HEK293 (cell line): ENCODE measurements around the gene ZFP91.

Source experiments
- CTCF ChIA-PET: fragments of 350-600 bp; formaldehyde crosslinking; extraction: SDS; loops from one replicate; lab custom pipeline; 2021; ENCODE audit warnings: antibody characterized with exemption; lab: Yijun Ruan, JAX
- POLR2A ChIA-PET: fragments of 300-600 bp; formaldehyde crosslinking; extraction: SDS; loops from one replicate; lab custom pipeline; 2020; ENCODE audit warnings: antibody characterized with exemption, inconsistent platforms; lab: Yijun Ruan, JAX
- H3K27ac ChIP-seq: fragments of 200-500 bp; sonication (Bioruptor generic); 2 replicates; pipeline ENCODE4 v1.5.1; 2014; ENCODE audit warnings: low read depth, low read length, control low read depth, inconsistent platforms; ENCODE audit errors: extremely low read depth
- H3K36me3 ChIP-seq, 2 experiments: fragments of 200-500 bp in 1 of 2; sonication (Bioruptor generic) in 1 of 2; 1 replicate in 1 of 2; 2 replicates in 1 of 2; pipeline ENCODE4 v1.5.1; 2014 to 2017; ENCODE audit warnings: inconsistent platforms in 2 of 2, low read length in 2 of 2; ENCODE audit not compliant: control insufficient read depth in 2 of 2, insufficient read depth in 1 of 2
- H3K4me1 ChIP-seq: fragments of 200-500 bp; sonication (Bioruptor generic); 2 replicates; pipeline ENCODE4 v1.5.1; 2014; ENCODE audit warnings: mild to moderate bottlenecking, low read length, inconsistent platforms; ENCODE audit not compliant: control insufficient read depth, insufficient read depth
- H3K4me3 ChIP-seq: 2 replicates; pipeline ENCODE4 v1.5.1; 2011; ENCODE audit warnings: low read depth, mild to moderate bottlenecking, control low read depth, low read length, moderate library complexity
- H3K9me3 ChIP-seq: fragments of 200-500 bp; sonication (Bioruptor generic); 2 replicates; pipeline ENCODE4 v1.5.1; 2014; ENCODE audit warnings: low read depth, low read length, inconsistent platforms; ENCODE audit not compliant: control insufficient read depth, insufficient read depth
- FEZF1 ChIP-seq: fragments of 450-650 bp; formaldehyde crosslinking; IDR thresholded peaks from 2 replicates; pipeline ENCODE4 v1.5.1; 2016; ENCODE audit warnings: missing biosample characterization, missing genetic modification characterization
- HOXD13 ChIP-seq: sonication (generic); formaldehyde crosslinking; IDR thresholded peaks from 2 replicates; pipeline ENCODE4 v1.8.0; 2022; ENCODE audit warnings: missing genetic modification reagents, borderline replicate concordance
- KLF8 ChIP-seq: fragments of 450-650 bp; formaldehyde crosslinking; IDR thresholded peaks from 2 replicates; pipeline ENCODE4 v1.5.1; 2016; ENCODE audit warnings: missing biosample characterization, missing genetic modification characterization
- OVOL3 ChIP-seq: fragments of 450-650 bp; formaldehyde crosslinking; IDR thresholded peaks from 2 replicates; pipeline ENCODE4 v1.5.1; 2016; ENCODE audit warnings: missing biosample characterization, missing genetic modification characterization
- SP7 ChIP-seq: fragments of 450-650 bp; formaldehyde crosslinking; IDR thresholded peaks from 2 replicates; pipeline ENCODE4 v1.5.1; 2016; ENCODE audit warnings: missing biosample characterization, missing genetic modification characterization
- TRIM28 ChIP-seq: IDR thresholded peaks from 2 replicates; pipeline ENCODE4 v1.6.1; 2011; ENCODE audit warnings: low read length, control low read depth, borderline replicate concordance
- TSHZ1 ChIP-seq: fragments of 450-650 bp; formaldehyde crosslinking; IDR thresholded peaks from 2 replicates; pipeline ENCODE4 v1.5.1; 2016; ENCODE audit warnings: missing biosample characterization, missing genetic modification characterization, borderline replicate concordance
- YY1 ChIP-seq: fragments of 450-650 bp; formaldehyde crosslinking; IDR thresholded peaks from 2 replicates; pipeline ENCODE4 v1.5.1; 2018; ENCODE audit warnings: missing biosample characterization, missing genetic modification characterization
- ZBTB8A ChIP-seq: fragments of 450-650 bp; formaldehyde crosslinking; IDR thresholded peaks from 2 replicates; pipeline ENCODE4 v1.5.1; 2016; ENCODE audit warnings: missing biosample characterization, missing genetic modification characterization
- ZFP3 ChIP-seq: fragments of 450-650 bp; formaldehyde crosslinking; IDR thresholded peaks from 2 replicates; pipeline ENCODE4 v1.5.1; 2016; ENCODE audit warnings: low read depth, missing biosample characterization, missing genetic modification characterization
- ZFP41 ChIP-seq: fragments of 450-650 bp; formaldehyde crosslinking; IDR thresholded peaks from 2 replicates; pipeline ENCODE4 v1.5.1; 2016; ENCODE audit warnings: missing biosample characterization, missing genetic modification characterization, borderline replicate concordance
- ZNF174 ChIP-seq: fragments of 450-650 bp; formaldehyde crosslinking; IDR thresholded peaks from 2 replicates; pipeline ENCODE4 v1.5.0; 2017; ENCODE audit warnings: missing biosample characterization, mild to moderate bottlenecking, missing genetic modification characterization
- ZNF221 ChIP-seq: fragments of 450-650 bp; formaldehyde crosslinking; IDR thresholded peaks from 2 replicates; pipeline ENCODE4 v1.5.1; 2017; ENCODE audit warnings: missing biosample characterization, missing genetic modification characterization, borderline replicate concordance
- ZNF274 ChIP-seq, 2 experiments: fragments of 200-500 bp in 1 of 2; fragments of 450-650 bp in 1 of 2; sonication (Bioruptor generic) in 1 of 2; formaldehyde crosslinking in 1 of 2; IDR thresholded peaks; 2 replicates each; pipeline versions ENCODE4 v1.5.1 to v1.6.1; 2014 to 2016; ENCODE audit warnings: borderline replicate concordance in 1 of 2, inconsistent platforms in 1 of 2, low read length in 1 of 2, missing biosample characterization in 1 of 2, missing genetic modification characterization in 1 of 2
- ZNF324 ChIP-seq: fragments of 450-650 bp; formaldehyde crosslinking; IDR thresholded peaks from 2 replicates; pipeline ENCODE4 v1.5.1; 2016; ENCODE audit warnings: missing biosample characterization, missing genetic modification characterization
- ZNF354C ChIP-seq: fragments of 450-650 bp; formaldehyde crosslinking; IDR thresholded peaks from 2 replicates; pipeline ENCODE4 v1.5.1; 2016; ENCODE audit warnings: missing biosample characterization, missing genetic modification characterization, low read depth, borderline replicate concordance
- ZNF394 ChIP-seq: fragments of 450-650 bp; formaldehyde crosslinking; IDR thresholded peaks from 2 replicates; pipeline ENCODE4 v1.5.1; 2016; ENCODE audit warnings: missing biosample characterization, missing genetic modification characterization, mild to moderate bottlenecking, moderate library complexity, borderline replicate concordance
- ZNF48 ChIP-seq: fragments of 450-650 bp; formaldehyde crosslinking; IDR thresholded peaks from 2 replicates; pipeline ENCODE4 v1.5.1; 2016; ENCODE audit warnings: missing biosample characterization, missing genetic modification characterization
- ZNF510 ChIP-seq: fragments of 450-650 bp; formaldehyde crosslinking; IDR thresholded peaks from 2 replicates; pipeline ENCODE4 v1.5.1; 2018; ENCODE audit warnings: mild to moderate bottlenecking, missing genetic modification characterization, missing biosample characterization; ENCODE audit not compliant: insufficient replicate concordance
- ZNF514 ChIP-seq: fragments of 450-650 bp; formaldehyde crosslinking; IDR thresholded peaks from 2 replicates; pipeline ENCODE4 v1.5.1; 2016; ENCODE audit warnings: missing biosample characterization, missing genetic modification characterization
- ZNF544 ChIP-seq: fragments of 450-650 bp; formaldehyde crosslinking; IDR thresholded peaks from 2 replicates; pipeline ENCODE4 v1.5.0; 2017; ENCODE audit warnings: missing biosample characterization, missing genetic modification characterization
- ZNF560 ChIP-seq: fragments of 450-650 bp; formaldehyde crosslinking; IDR thresholded peaks from 2 replicates; pipeline ENCODE4 v1.5.1; 2017; ENCODE audit warnings: missing biosample characterization, missing genetic modification characterization, borderline replicate concordance
- ZNF561 ChIP-seq: fragments of 450-650 bp; IDR thresholded peaks from 2 replicates; pipeline ENCODE4 v1.5.1; 2018; ENCODE audit warnings: missing biosample characterization, missing genetic modification characterization, borderline replicate concordance
- ZNF792 ChIP-seq: fragments of 450-650 bp; formaldehyde crosslinking; IDR thresholded peaks from 2 replicates; pipeline ENCODE4 v1.5.1; 2016; ENCODE audit warnings: missing biosample characterization, missing genetic modification characterization
- ZSCAN30 ChIP-seq: fragments of 450-650 bp; IDR thresholded peaks from 2 replicates; pipeline ENCODE4 v1.5.1; 2018; ENCODE audit warnings: missing biosample characterization, mild to moderate bottlenecking, missing genetic modification characterization, moderate library complexity
- ZXDB ChIP-seq: fragments of 450-650 bp; formaldehyde crosslinking; IDR thresholded peaks from 2 replicates; pipeline ENCODE4 v1.5.1; 2016; ENCODE audit warnings: missing biosample characterization, missing genetic modification characterization
- TF ChIP-seq, protein P1 (sequence below): fragments of 450-650 bp; formaldehyde crosslinking; IDR thresholded peaks from 2 replicates; pipeline ENCODE4 v1.5.1; 2016; ENCODE audit warnings: missing biosample characterization, missing genetic modification characterization
- TF ChIP-seq, protein P2 (sequence below): fragments of 450-650 bp; formaldehyde crosslinking; IDR thresholded peaks from 2 replicates; pipeline ENCODE4 v1.5.1; 2017; ENCODE audit warnings: missing biosample characterization, missing genetic modification characterization

The ZFP91 gene

DNA sequence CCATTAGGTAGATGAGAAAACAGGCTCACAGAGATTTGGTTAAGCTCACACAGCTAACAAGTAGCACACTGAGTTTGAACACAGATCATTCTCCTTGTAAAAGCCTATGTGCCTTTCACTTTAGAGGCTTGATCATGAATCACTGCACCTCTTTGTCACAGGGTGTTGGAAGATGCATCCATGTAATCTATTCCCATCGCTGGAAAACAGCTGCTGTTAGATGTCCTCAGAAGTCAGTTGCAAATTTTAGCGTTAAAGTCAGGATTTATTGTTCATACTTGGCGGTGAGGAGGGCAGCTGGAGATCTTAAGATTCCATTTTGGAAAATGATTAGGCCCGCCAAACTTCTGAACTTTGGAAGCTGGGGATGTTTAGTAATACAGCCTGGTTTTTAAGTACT lies 46.2 kb downstream of the ZFP91 start (continued):
- TF ChIP-seq TSHZ1 (tag by site-specific recombination): no peak
- TF ChIP-seq OVOL3: no peak

GRCh38 chr11:58625826-58626460 lies 47.1 kb downstream of the ZFP91 start:
- Histone ChIP-seq H3K36me3 (peaks cover 0 to 72% of the 10 kb centered on the region in 2 experiments; a peak in 2 of 3 replicates), H3K4me3 (no peak overlapping the region), H3K9me3 (no peaks in the 10 kb centered on the region), H3K27ac (no peak overlapping the region), H3K4me1 (no peaks in the 10 kb centered on the region)
- ChIA-PET POLR2A (no interaction called here), CTCF (interaction anchor here (1.2 to 6.0 kb wide), 2 partner anchors 13 to 57 kb away, joined by 7 to 41 read pairs; no protein-coding TSS in a partner anchor)
- TF ChIP-seq ZSCAN30 (tag by site-specific recombination) (no peak), TRIM28 (no peak), HOXD13 (no peak)

DNA sequence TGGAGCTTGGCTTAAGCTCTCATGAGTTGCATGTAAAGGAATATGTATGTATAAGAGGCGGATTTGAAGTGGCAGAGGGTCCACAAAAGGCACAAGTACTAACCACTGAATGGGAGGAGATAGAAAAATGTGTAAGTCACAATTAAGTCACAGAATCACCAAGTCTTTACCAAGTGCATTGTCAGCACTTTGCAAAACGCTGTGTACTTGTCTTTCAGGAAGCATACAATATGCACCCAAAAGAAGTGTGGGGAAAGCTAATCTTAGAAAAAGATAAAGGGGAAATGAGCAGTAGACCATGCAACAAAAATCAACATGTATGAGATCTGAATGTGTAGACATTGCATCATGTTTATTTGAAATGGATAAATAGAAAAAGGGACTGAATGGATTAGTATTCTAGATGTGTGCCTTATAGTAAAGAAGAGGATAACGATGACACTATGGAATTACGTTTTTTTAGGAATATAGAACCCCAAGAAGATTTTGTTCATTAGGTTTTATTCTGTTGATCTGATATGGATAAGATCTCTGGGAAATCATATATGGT lies 48.1 kb downstream of the ZFP91 start:
- CTCF ChIA-PET: interaction anchor here (0.7 to 6.0 kb wide), 4 partner anchors 11 to 1285 kb away, joined by 3 to 41 read pairs (median 6); no protein-coding TSS in a partner anchor

DNA sequence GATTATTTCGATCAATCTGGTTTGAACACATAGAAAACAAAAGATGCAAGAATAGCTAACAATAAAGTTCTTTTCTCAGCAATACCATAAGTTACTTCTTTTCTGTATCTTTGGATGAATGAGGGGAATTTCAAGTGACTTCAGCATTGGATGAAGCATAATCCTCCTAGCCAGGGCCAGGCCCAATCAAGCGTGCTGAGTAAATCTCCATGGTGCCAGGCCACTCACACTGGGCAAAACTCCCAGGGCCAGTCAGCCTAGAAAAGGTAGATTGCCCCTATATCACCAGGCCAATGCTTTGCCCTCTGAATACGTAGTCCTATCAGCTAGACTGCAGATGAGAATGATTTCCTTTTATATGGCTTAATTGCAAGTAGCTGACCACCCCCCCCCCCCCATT lies 49.6 kb downstream of the ZFP91 start:
- Histone ChIP-seq H3K9me3 (no peaks in the 10 kb centered on the region), H3K36me3 (peaks cover 0 to 48% of the 10 kb centered on the region in 2 experiments; a peak in 1 of 3 replicates), H3K4me1 (no peaks in the 10 kb centered on the region), H3K4me3 (no peak overlapping the region), H3K27ac (no peak overlapping the region)
- ChIA-PET POLR2A (no interaction called here), CTCF (interaction anchor here (0.6 to 6.0 kb wide), 9 partner anchors 10 to 106 kb away, joined by 3 to 41 read pairs (median 9); partner anchors contain the start of gene LPXN)
- no peak for TF ChIP-seq ZNF324 (tag by site-specific recombination)
- TF ChIP-seq, protein P1, sequence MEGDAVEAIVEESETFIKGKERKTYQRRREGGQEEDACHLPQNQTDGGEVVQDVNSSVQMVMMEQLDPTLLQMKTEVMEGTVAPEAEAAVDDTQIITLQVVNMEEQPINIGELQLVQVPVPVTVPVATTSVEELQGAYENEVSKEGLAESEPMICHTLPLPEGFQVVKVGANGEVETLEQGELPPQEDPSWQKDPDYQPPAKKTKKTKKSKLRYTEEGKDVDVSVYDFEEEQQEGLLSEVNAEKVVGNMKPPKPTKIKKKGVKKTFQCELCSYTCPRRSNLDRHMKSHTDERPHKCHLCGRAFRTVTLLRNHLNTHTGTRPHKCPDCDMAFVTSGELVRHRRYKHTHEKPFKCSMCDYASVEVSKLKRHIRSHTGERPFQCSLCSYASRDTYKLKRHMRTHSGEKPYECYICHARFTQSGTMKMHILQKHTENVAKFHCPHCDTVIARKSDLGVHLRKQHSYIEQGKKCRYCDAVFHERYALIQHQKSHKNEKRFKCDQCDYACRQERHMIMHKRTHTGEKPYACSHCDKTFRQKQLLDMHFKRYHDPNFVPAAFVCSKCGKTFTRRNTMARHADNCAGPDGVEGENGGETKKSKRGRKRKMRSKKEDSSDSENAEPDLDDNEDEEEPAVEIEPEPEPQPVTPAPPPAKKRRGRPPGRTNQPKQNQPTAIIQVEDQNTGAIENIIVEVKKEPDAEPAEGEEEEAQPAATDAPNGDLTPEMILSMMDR (tag by site-specific recombination): no peak
- TF ChIP-seq ZNF221: no peak
- TF ChIP-seq ZNF560 (tag by site-specific recombination): no peak
- no peak for TF ChIP-seq ZNF561
- no peak for TF ChIP-seq FEZF1 (tag by site-specific recombination)
- TF ChIP-seq ZXDB (tag by site-specific recombination): no peak
- TF ChIP-seq ZFP41 (tag by site-specific recombination): no peak
- TF ChIP-seq ZNF394: no peak
- no peak for TF ChIP-seq ZNF174 (tag by site-specific recombination)
- TF ChIP-seq ZNF48 (tag by site-specific recombination): no peak
- TF ChIP-seq ZNF792: no peak
- no peak for TF ChIP-seq SP7 (tag by site-specific recombination)
- TF ChIP-seq ZNF354C (tag by site-specific recombination): no peak

More for the DNA sequence above, 48.1 kb downstream of the ZFP91 start:
- H3K27ac ChIP-seq: no peak overlapping the region
- TF ChIP-seq ZFP3 (tag by site-specific recombination) (no peak), ZBTB8A (tag by site-specific recombination) (no peak), ZNF544 (tag by site-specific recombination) (no peak), KLF8 (tag by site-specific recombination) (no peak), ZNF510 (no peak), ZNF274 (IDR thresholded peaks at IDR 0.05; ENCODE audit: low read length) (no peak), ZNF274 (tag by site-specific recombination; IDR thresholded peaks at IDR 0.05; ENCODE audit: borderline replicate concordance) (no peak), SP7 (tag by site-specific recombination) (no peak), ZNF514 (tag by site-specific recombination) (no peak), YY1 (tag by site-specific recombination) (no peak)
- TF ChIP-seq, protein P2, sequence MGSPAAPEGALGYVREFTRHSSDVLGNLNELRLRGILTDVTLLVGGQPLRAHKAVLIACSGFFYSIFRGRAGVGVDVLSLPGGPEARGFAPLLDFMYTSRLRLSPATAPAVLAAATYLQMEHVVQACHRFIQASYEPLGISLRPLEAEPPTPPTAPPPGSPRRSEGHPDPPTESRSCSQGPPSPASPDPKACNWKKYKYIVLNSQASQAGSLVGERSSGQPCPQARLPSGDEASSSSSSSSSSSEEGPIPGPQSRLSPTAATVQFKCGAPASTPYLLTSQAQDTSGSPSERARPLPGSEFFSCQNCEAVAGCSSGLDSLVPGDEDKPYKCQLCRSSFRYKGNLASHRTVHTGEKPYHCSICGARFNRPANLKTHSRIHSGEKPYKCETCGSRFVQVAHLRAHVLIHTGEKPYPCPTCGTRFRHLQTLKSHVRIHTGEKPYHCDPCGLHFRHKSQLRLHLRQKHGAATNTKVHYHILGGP (tag by site-specific recombination): no peak
- TF ChIP-seq, all 188 proteins: peak for 0
- Histone ChIP-seq H3K4me1 (no peaks in the 10 kb centered on the region), H3K36me3 (peaks cover 0 to 62% of the 10 kb centered on the region in 2 experiments; a peak in 2 of 3 replicates), H3K4me3 (no peak overlapping the region), H3K9me3 (no peaks in the 10 kb centered on the region)
- POLR2A ChIA-PET: no interaction called here
